ENCODE data around the gene TCEAL7. TPM values are rescaled to one million over a fixed set of nuclear protein-coding genes. Genes with fewer than 3 reads are reported as not detected.

Gene TCEAL7
- total RNA-seq, 1 experiment from 2014 or later, result 0.20 TPM

- Histone ChIP-seq H3K9ac (ENCODE audit: low read length) (no peak overlapping the region), H3K4me2 (ENCODE audit: low read length) (no peak overlapping the region), H4K20me1 (ENCODE audit: insufficient read depth) (no peaks in the 10 kb centered on the region), H3K27ac (ENCODE audit: low read depth, low read length) (no peak overlapping the region), H3K27me3 (ENCODE audit: insufficient read depth, low read length) (no peaks in the 10 kb centered on the region), H3K4me3 (replicated peaks in 1 of 2; ENCODE audit: low read depth in 1 of 2, low read length in 2 of 2) (no peak overlapping the region), H3K9me3 (ENCODE audit: control insufficient read depth in 1 of 2, insufficient read depth in 1 of 2, low read depth in 1 of 2, low read length in 2 of 2) (no peaks in the 10 kb centered on the region), H3K36me3 (ENCODE audit: control insufficient read depth in 1 of 2, insufficient read depth in 2 of 2, low read length in 2 of 2) (no peaks in the 10 kb centered on the region), H2AFZ (ENCODE audit: low read depth, low read length, poor library complexity, severe bottlenecking) (no peak overlapping the region), H3K4me1 (ENCODE audit: control insufficient read depth in 1 of 2, insufficient read depth in 2 of 2, low read length in 2 of 2) (no peaks in the 10 kb centered on the region), H3K9me2 (ENCODE audit: insufficient read depth) (no peaks in the 10 kb centered on the region), H3K79me2 (ENCODE audit: insufficient read depth, low read length) (no peaks in the 10 kb centered on the region)
- ChIA-PET RAD21 (ENCODE audit: low non-redundant PET in 1 of 2, low total read pairs in 2 of 2, uncharacterized antibody in 2 of 2, unreplicated experiment in 2 of 2) (no interaction called here), CTCF (no interaction called here), POLR2A (no interaction called here)
- BruUV-seq (replicated peaks), result no TSS peak
- no peak for DNase-seq (ENCODE audit: low read depth, low spot score)
- TF ChIP-seq RAD21 (IDR thresholded peaks at IDR 0.05; ENCODE audit: low read depth) (no peak), ZFX (IDR thresholded peaks at IDR 0.05) (no peak), MAX (IDR thresholded peaks at IDR 0.05) (no peak), EGR1 (IDR thresholded peaks at IDR 0.05; ENCODE audit: low read depth) (no peak), CEBPB (IDR thresholded peaks at IDR 0.05; ENCODE audit: low read depth) (no peak), CBX3 (IDR thresholded peaks at IDR 0.05; ENCODE audit: low read depth) (no peak), SRF (IDR thresholded peaks at IDR 0.05; ENCODE audit: low read depth) (no peak)
- no peak for ATAC-seq
- intact Hi-C loops (cut with micrococcal nuclease), result no loop called here
Observed at GRCh38 chrX:103338663-103339062, 8.6 kb downstream of the TCEAL7 start.

GRCh38 chrX:103343105-103343504 lies 13.1 kb downstream of the TCEAL7 start:
- H3K4me2 ChIP-seq (ENCODE audit: low read length), result peak overlapping the region; percentile 31
- H3K9ac ChIP-seq (ENCODE audit: low read length), result no peak overlapping the region
- CTCF ChIA-PET, result interaction anchor here (1.0 to 1.5 kb wide), 3 partner anchors 32 to 147 kb away, joined by 3 to 13 read pairs (median 3); no protein-coding TSS in a partner anchor
- H4K20me1 ChIP-seq (ENCODE audit: insufficient read depth), result no peaks in the 10 kb centered on the region
- H3K9me2 ChIP-seq (ENCODE audit: insufficient read depth), result no peaks in the 10 kb centered on the region
- H3K79me2 ChIP-seq (ENCODE audit: insufficient read depth, low read length), result no peaks in the 10 kb centered on the region
- no peak overlapping the region for H3K4me3 ChIP-seq (replicated peaks in 1 of 2; ENCODE audit: low read depth in 1 of 2, low read length in 2 of 2)
- no TSS peak for BruUV-seq (replicated peaks)
- no peaks in the 10 kb centered on the region for H3K4me1 ChIP-seq (ENCODE audit: control insufficient read depth in 1 of 2, insufficient read depth in 2 of 2, low read length in 2 of 2)
- POLR2A ChIA-PET, result no interaction called here
- ATAC-seq (peak; percentile 77), DNase-seq (ENCODE audit: low read depth, low spot score) (peak; percentile 16)
- H2AFZ ChIP-seq (ENCODE audit: low read depth, low read length, poor library complexity, severe bottlenecking), result peak overlapping the region; percentile 93
- no peaks in the 10 kb centered on the region for H3K27me3 ChIP-seq (ENCODE audit: insufficient read depth, low read length)
- intact Hi-C loops (cut with micrococcal nuclease), result loop anchor here (2.0 kb wide), 1 partner anchor 122 kb away; no protein-coding TSS in a partner anchor
- RAD21 ChIA-PET (ENCODE audit: low non-redundant PET in 1 of 2, low total read pairs in 2 of 2, uncharacterized antibody in 2 of 2, unreplicated experiment in 2 of 2), result no interaction called here
- no peaks in the 10 kb centered on the region for H3K9me3 ChIP-seq (ENCODE audit: control insufficient read depth in 1 of 2, insufficient read depth in 1 of 2, low read depth in 1 of 2, low read length in 2 of 2)
- H3K36me3 ChIP-seq (ENCODE audit: control insufficient read depth in 1 of 2, insufficient read depth in 2 of 2, low read length in 2 of 2), result no peaks in the 10 kb centered on the region
- no peak for TF ChIP-seq ZNF274 (IDR thresholded peaks at IDR 0.05; ENCODE audit: low read depth, low read length)
- peak; percentile 59 to 61 (median 59) for TF ChIP-seq CTCF (IDR thresholded peaks at IDR 0.05 in 2 of 3, conservative IDR thresholded peaks at IDR 0.05 in 1 of 3; ENCODE audit: borderline replicate concordance in 1 of 3, insufficient read depth in 1 of 3, low read depth in 2 of 3, low read length in 2 of 3)
- TF ChIP-seq SRF (IDR thresholded peaks at IDR 0.05; ENCODE audit: low read depth), result no peak
- peak; percentile 61 for TF ChIP-seq RAD21 (IDR thresholded peaks at IDR 0.05; ENCODE audit: low read depth)
- H3K27ac ChIP-seq (ENCODE audit: low read depth, low read length), result no peak overlapping the region
